Activated CD8-positive, alpha-beta memory T cell treated with anti-CD3 and anti-CD28 coated beads, Interleukin-2, amount 50 U/mL, for 1 hour (primary cell): ENCODE measurements around the gene RDH12.

ENCODE experiments used
- DNase-seq: peaks from one replicate; pipeline ENCODE4 v3.0.0-alpha.2; 2020; ENCODE audit errors: extremely low read depth

RDH12 gene

GRCh38 chr14:67748312-67748711 lies 46.6 kb downstream of the RDH12 start:
- no peak for DNase-seq

GRCh38 chr14:67749341-67750084 lies 47.8 kb downstream of the RDH12 start:
- no peak for DNase-seq

GRCh38 chr14:67756496-67756895 lies 54.8 kb downstream of the RDH12 start:
- no peak for DNase-seq

- no peak for DNase-seq
These were observed 55.5 kb downstream of the RDH12 start for GRCh38 chr14:67757175-67757574.

GRCh38 chr14:67759916-67760315 lies 58.2 kb downstream of the RDH12 start:
- DNase-seq: no peak

- no peak for DNase-seq
These were observed 60.4 kb downstream of the RDH12 start for GRCh38 chr14:67762051-67762450.

- no peak for DNase-seq
These were observed 61.6 kb downstream of the RDH12 start for GRCh38 chr14:67763158-67763822.

GRCh38 chr14:67764496-67764895 lies 62.8 kb downstream of the RDH12 start:
- DNase-seq: no peak

GRCh38 chr14:67765192-67765834 lies 63.6 kb downstream of the RDH12 start:
- no peak for DNase-seq

GRCh38 chr14:67766035-67766680 lies 64.5 kb downstream of the RDH12 start:
- DNase-seq: no peak

GRCh38 chr14:67768219-67768618 lies 66.5 kb downstream of the RDH12 start:
- no peak for DNase-seq

- DNase-seq: no peak
These were observed 72.2 kb downstream of the RDH12 start for GRCh38 chr14:67773844-67774377.

- DNase-seq: no peak
These were observed 75.1 kb downstream of the RDH12 start for GRCh38 chr14:67776653-67777322.

GRCh38 chr14:67778792-67779191 lies 77.1 kb downstream of the RDH12 start:
- DNase-seq: no peak

GRCh38 chr14:67782090-67782489 lies 80.4 kb downstream of the RDH12 start:
- DNase-seq: no peak
